ENCODE measurements around the gene CCDC34. TPM values are rescaled to one million over a fixed set of nuclear protein-coding genes. Genes with fewer than 3 reads are reported as not detected.

Gene CCDC34
- total and polyA plus RNA-seq, 2 experiments from 2014 or later, result 10.1 to 56.0 TPM

- Histone ChIP-seq H3F3A (replicated peaks; ENCODE audit: low read depth) (no peaks in the 10 kb centered on the region), H3K27me3 (ENCODE audit: insufficient read depth) (no peaks in the 10 kb centered on the region), H3K9me2 (ENCODE audit: insufficient read depth) (no peaks in the 10 kb centered on the region), H3K4me1 (ENCODE audit: insufficient read depth) (no peaks in the 10 kb centered on the region), H3K79me2 (replicated peaks; ENCODE audit: insufficient read depth) (peaks cover 64% of the 10 kb centered on the region), H4K20me1 (replicated peaks; ENCODE audit: insufficient read depth) (peaks cover 4% of the 10 kb centered on the region), H3K4me3 (no peak overlapping the region), H3K4me2 (no peak overlapping the region), H2AFZ (no peak overlapping the region), H3K27ac (ENCODE audit: low read depth) (peak overlapping the region; percentile 51), H3K36me3 (ENCODE audit: insufficient read depth) (no peaks in the 10 kb centered on the region)
- Mint-ChIP-seq H3K36me3 (ENCODE audit: low read depth) (no peaks in the 10 kb centered on the region), H3K4me1 (peaks cover 5% of the 10 kb centered on the region; the same call in 2 of the 3 replicates), H3K27me3 (ENCODE audit: insufficient read depth, low read depth, poor library complexity) (no peaks in the 10 kb centered on the region), H3K4me3 (no peak overlapping the region), H3K9me3 (no peaks in the 10 kb centered on the region), H3K27ac (no peak overlapping the region)
- DNase-seq (ENCODE audit: low spot score) (no peak), ATAC-seq (no peak)
- no peak for TF ChIP-seq EZH2phosphoT487 (IDR thresholded peaks at IDR 0.05; ENCODE audit: unreplicated experiment)
- TF ChIP-seq CTCF (conservative IDR thresholded peaks at IDR 0.05; ENCODE audit: low read depth in 2 of 2), result no peak
Observed at GRCh38 chr11:27405134-27405533, 42.1 kb upstream of the CCDC34 start.

GRCh38 chr11:27404427-27404826, 41.4 kb upstream of the CCDC34 start:
- Histone ChIP-seq H3K27ac (ENCODE audit: low read depth) (no peak overlapping the region), H3F3A (replicated peaks; ENCODE audit: low read depth) (no peaks in the 10 kb centered on the region), H4K20me1 (replicated peaks; ENCODE audit: insufficient read depth) (peaks cover 4% of the 10 kb centered on the region), H3K4me1 (ENCODE audit: insufficient read depth) (no peaks in the 10 kb centered on the region), H3K27me3 (ENCODE audit: insufficient read depth) (no peaks in the 10 kb centered on the region), H3K4me2 (no peak overlapping the region), H3K36me3 (ENCODE audit: insufficient read depth) (no peaks in the 10 kb centered on the region), H3K79me2 (replicated peaks; ENCODE audit: insufficient read depth) (peaks cover 65% of the 10 kb centered on the region), H3K9me2 (ENCODE audit: insufficient read depth) (no peaks in the 10 kb centered on the region), H3K4me3 (no peak overlapping the region), H2AFZ (no peak overlapping the region)
- ATAC-seq (peak; percentile 52; the same call in 2 of the 3 replicates), DNase-seq (ENCODE audit: low spot score) (no peak)
- Mint-ChIP-seq H3K9me3 (no peaks in the 10 kb centered on the region), H3K4me1 (peaks cover 5% of the 10 kb centered on the region; the same call in 2 of the 3 replicates), H3K27me3 (ENCODE audit: insufficient read depth, low read depth, poor library complexity) (no peaks in the 10 kb centered on the region), H3K4me3 (no peak overlapping the region), H3K27ac (no peak overlapping the region), H3K36me3 (ENCODE audit: low read depth) (no peaks in the 10 kb centered on the region)
- no peak for TF ChIP-seq STAT1 (IDR thresholded peaks at IDR 0.05; ENCODE audit: unreplicated experiment)
- no peak for TF ChIP-seq EZH2 (IDR thresholded peaks at IDR 0.05; ENCODE audit: low read depth, unreplicated experiment)
- no peak for TF ChIP-seq CTCF (conservative IDR thresholded peaks at IDR 0.05; ENCODE audit: low read depth in 2 of 2)
- no peak for TF ChIP-seq CREB1 (CRISPR knock-in tag; IDR thresholded peaks at IDR 0.05; ENCODE audit: low read depth)
- no peak for TF ChIP-seq ZNF114 (CRISPR knock-in tag; IDR thresholded peaks at IDR 0.05)
- no peak for TF ChIP-seq ZNF462 (CRISPR knock-in tag; IDR thresholded peaks at IDR 0.05)
- no peak for TF ChIP-seq ETS1 (IDR thresholded peaks at IDR 0.05)
- TF ChIP-seq ZNF331 (CRISPR knock-in tag; IDR thresholded peaks at IDR 0.05; ENCODE audit: low read depth), result no peak

Data from GM23338 (cell line).